ENCODE measurements around the gene FCSK. TPM values are rescaled to one million over a fixed set of nuclear protein-coding genes. Genes with fewer than 3 reads are reported as not detected.

FCSK gene
- polyA plus RNA-seq, 1 donor from 2014 or later = 10.7 TPM

- no peaks in the 10 kb centered on the region for H3K9me3 ChIP-seq (ENCODE audit: low read length)
- no peak overlapping the region for H3K4me3 ChIP-seq (ENCODE audit: low read length)
These were observed 14.6 kb downstream of the FCSK start for GRCh38 chr16:70468776-70469525.

More at GRCh38 chr16:70468776-70469525, 14.6 kb downstream of the FCSK start:
- H3K27me3 ChIP-seq (ENCODE audit: insufficient read depth, low read depth, low read length) = no peaks in the 10 kb centered on the region
- H3K9me2 ChIP-seq (ENCODE audit: insufficient read depth, low read length) = no peaks in the 10 kb centered on the region
- TF ChIP-seq CTCF (IDR thresholded peaks at IDR 0.05; ENCODE audit: poor library complexity, severe bottlenecking) (no peak), MXI1 (conservative IDR thresholded peaks at IDR 0.05; ENCODE audit: poor library complexity, severe bottlenecking) (no peak), REST (IDR thresholded peaks at IDR 0.05; ENCODE audit: borderline replicate concordance) (no peak), EZH2 (IDR thresholded peaks at IDR 0.05; ENCODE audit: borderline replicate concordance, insufficient read depth, low read length, poor library complexity, severe bottlenecking) (no peak), EP300 (conservative IDR thresholded peaks at IDR 0.05; ENCODE audit: poor library complexity, severe bottlenecking) (no peak), TAF1 (IDR thresholded peaks at IDR 0.05; ENCODE audit: low read depth) (no peak), POLR2AphosphoS5 (IDR thresholded peaks at IDR 0.05) (no peak)
- no peaks in the 10 kb centered on the region for H3K79me2 ChIP-seq (replicated peaks; ENCODE audit: insufficient read depth, low read length)
- H3F3A ChIP-seq (ENCODE audit: insufficient read depth, low read length, poor library complexity, severe bottlenecking) = no peaks in the 10 kb centered on the region
- H3K36me3 ChIP-seq (ENCODE audit: insufficient read depth, low read length) = no peaks in the 10 kb centered on the region
- no peak overlapping the region for H2AFZ ChIP-seq (ENCODE audit: low read depth, low read length)
- H3K9ac ChIP-seq (ENCODE audit: low read length) = no peak overlapping the region
- H3K4me2 ChIP-seq (ENCODE audit: low read length) = no peak overlapping the region
- H4K20me1 ChIP-seq (ENCODE audit: insufficient read depth) = no peaks in the 10 kb centered on the region
- no peak overlapping the region for H3K27ac ChIP-seq (ENCODE audit: low read length)
